CMK (cell line): ENCODE results near the gene RAVER2.
"Not testable (repeated sequence)": the region's sequence is repeated elsewhere in the genome, so short reads cannot be mapped to it uniquely, and the experiment has no call there.

Experiments used
- DNase-seq: peaks from one replicate; pipeline ENCODE4 v3.0.0-alpha.2; 2010; ENCODE audit warnings: low read depth

The RAVER2 gene, protein sequence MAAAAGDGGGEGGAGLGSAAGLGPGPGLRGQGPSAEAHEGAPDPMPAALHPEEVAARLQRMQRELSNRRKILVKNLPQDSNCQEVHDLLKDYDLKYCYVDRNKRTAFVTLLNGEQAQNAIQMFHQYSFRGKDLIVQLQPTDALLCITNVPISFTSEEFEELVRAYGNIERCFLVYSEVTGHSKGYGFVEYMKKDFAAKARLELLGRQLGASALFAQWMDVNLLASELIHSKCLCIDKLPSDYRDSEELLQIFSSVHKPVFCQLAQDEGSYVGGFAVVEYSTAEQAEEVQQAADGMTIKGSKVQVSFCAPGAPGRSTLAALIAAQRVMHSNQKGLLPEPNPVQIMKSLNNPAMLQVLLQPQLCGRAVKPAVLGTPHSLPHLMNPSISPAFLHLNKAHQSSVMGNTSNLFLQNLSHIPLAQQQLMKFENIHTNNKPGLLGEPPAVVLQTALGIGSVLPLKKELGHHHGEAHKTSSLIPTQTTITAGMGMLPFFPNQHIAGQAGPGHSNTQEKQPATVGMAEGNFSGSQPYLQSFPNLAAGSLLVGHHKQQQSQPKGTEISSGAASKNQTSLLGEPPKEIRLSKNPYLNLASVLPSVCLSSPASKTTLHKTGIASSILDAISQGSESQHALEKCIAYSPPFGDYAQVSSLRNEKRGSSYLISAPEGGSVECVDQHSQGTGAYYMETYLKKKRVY

DNA sequence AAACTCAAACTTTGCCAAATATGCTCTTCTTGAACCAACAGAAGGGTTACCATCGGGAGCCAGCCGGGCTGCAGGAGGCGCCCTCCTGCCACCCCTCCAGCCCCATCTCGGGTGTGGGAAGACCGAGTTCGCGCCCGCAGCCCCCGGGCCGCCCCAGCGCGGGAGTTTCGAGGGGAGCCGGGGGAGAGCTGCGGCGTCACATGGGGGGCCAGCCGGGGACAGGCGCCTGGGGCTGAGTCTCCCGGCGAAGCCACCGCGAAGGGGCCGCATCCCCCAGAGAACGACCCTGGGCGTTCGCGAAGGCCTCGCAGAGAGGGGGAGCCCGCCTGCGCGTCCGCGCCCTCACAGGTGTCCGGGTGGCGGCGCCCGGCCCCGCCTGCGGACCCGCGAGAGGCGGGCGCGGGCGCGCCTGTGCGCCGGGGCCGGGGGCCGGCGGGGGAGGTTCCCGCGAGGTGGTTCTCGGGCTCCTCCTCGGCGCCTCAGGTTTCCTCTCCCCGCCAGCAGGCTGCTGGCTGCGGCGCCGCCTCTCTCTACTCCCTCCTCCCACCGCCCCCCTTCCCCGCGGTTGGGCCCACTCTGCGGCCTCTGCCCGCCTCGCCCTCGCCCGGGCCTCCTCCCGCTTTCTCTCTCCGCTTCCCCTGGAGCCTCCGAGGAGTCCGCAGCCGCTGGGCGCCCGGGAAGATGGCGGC lies at the start of gene RAVER2:
Gene RAVER2, plus strand, starts transcription at position 584 of the 689 bp plus-strand sequence. Its CDS starts 98 bp downstream, at position 682.
- DNase-seq, result no peak

DNA sequence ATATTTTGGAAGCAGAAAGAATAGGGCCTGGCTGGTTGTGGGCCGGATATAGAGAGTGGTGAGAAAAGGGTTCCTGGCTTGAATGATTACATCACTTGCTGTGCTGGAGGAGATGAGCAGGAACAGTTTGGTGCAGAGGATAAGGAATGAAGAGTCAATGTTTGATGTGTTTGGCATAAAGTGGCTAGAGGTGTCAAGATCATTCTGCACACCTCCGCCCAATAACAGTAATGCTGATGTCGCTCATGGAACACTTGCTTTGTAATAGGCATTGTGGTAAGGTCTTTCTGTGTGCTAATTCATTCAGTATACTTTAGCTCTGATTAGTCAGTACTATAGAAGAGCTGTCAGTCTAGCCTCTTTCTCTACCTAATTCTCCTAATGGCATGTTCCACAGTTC lies 48.0 kb upstream of the RAVER2 start:
- DNase-seq, result no peak

DNA sequence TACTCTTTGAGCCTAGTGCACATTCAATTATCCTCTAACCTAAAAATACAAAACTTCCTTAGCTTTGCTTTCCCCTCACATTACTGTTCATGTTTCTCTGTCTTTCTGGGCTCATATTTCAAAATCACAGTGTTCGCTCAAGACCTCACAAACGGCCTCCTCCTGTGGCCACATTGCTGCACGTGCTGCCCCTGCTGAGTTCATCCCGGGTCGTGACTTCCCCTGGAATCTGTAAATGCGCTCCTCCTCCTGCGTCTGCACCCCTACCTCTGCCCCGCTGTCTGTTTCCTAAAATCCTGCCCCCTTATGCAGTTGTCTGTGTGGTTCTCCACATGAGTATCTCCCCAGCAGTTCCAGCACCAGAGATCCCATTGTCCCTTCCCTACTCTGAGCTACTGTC lies 45.5 kb upstream of the RAVER2 start:
- no peak for DNase-seq

DNA sequence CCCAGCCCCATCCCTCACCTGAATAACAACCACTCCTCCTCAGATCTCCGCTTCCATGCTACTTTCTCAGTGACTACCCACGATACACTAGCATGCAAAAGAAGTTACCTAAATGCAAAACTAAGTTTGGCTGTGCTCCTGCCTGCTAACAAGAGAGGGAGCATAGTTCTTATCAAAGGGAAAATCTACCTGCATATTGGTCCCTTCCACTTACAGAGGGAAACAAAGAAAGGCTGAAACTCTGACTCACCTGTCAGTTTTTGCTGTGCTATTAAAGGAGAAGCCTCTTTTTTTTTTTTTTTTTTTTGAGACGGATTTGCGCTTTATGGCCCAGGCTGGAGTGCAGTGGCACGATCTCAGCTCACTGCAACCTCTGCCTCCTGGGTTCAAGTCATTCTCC lies 43.8 kb upstream of the RAVER2 start:
- DNase-seq, result no peak

DNA sequence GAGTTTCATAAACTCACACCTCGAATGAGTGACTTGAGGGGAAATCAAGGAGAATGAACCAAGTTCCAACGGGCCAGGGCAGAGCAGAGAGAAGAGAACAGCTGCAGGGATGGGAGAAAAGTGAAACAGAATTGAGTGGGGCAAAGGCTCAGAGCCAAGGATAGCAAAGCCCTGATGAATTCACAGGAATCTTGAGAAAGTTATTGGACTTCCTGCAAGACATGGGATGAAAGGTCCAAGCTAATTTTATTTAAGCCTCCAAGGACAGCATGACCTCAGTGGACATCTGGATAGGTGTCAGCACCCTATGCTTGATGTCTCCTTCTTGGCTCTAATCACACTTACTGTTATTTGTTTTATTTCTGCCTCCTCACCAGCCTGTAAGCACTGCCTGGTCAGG lies 43.0 kb upstream of the RAVER2 start:
- no peak for DNase-seq

DNA sequence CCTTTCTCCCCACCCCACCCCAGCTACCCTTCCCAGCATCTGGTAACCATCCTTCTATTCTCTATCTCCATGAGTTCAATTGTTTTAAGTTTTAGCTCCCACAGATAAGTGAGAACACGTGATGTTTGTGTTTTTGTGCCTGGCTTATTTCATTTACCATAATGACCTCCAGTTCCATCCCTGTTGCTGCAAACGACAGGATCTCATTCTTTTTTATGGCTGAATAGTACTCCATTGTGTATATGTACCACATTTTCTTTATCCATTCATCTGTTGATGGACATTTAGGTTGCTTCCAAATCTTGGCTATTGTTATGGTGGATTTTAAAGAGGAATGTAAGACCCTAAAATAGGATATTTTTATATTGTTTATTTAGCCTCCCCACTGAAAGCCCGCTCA lies 42.2 kb upstream of the RAVER2 start:
- DNase-seq, result not testable (repeated sequence)

DNA sequence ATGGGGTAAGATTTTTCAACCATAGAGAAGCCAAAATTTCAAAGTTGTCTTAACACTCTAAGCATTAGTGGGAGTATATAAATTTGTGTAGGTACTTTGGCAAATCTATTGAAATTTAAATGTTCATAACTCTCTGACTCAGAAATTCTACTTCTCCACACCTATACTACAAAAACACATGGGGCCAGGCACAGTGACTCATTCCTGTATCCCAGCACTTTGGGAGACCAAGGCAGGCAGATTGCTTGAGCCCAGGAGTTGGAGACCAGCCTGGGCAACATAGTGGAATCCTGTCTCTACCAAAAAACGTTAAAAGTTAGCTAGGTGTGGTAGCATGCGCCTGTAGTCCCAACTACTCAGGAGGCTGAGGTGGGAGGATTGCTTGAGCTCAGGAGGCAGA lies 41.3 kb upstream of the RAVER2 start:
- no peak for DNase-seq

DNA sequence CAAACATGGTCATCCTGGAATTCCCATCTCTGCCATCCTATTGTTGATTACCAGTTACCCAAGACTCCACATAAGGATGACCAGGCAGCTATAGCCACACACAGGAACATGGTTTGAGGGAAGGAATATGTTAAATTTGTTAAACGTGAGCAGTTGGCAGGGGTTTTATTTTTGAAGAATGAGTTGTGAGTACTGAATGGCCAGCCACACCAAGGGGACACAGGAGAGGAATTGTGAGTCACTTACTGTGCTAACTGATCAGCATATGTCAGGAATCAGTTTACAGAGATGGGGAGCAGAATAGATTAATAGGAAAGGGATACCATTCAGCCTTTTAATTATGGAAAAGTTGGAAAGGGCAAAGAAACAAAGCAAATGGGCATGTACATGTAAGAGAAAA lies 39.3 kb upstream of the RAVER2 start:
- no peak for DNase-seq

DNA sequence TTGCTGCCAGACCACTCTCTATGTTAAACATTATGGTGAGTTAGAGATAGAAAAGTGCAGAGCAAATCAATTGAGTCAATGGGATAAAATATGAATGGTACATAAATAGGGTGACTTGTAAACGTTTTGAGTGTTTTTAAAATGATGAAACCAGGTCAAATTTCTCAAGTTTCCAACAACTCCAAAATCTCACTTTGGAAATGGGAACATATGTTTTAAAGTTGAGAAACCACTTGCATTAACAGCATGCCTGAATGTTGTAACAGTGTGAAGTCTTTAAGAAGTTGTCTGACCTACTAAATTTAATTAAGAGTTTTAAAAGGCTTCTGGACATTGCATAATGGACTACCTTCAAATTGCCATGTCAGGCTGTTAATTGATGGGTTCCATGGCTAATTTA lies 33.6 kb upstream of the RAVER2 start:
- DNase-seq, result no peak

DNA sequence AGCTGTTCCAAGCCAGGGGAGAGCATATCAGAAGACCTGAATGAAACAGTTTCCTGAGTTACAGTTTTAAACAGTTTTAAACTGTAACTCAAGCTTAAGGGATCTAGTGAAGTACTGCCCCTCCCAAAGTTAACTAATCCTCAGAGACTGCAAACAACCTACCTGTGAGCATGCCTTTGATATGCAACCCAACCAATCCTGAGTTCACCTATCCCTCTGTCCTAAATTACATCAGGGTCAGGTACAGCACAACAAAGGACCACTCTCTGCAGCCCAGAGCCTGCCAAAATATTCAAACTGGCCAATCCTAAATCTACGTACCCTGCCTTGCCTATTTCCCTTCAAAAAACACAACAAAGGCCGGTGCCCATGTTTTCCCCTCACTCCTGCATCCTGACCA lies 32.8 kb upstream of the RAVER2 start:
- no peak for DNase-seq

DNA sequence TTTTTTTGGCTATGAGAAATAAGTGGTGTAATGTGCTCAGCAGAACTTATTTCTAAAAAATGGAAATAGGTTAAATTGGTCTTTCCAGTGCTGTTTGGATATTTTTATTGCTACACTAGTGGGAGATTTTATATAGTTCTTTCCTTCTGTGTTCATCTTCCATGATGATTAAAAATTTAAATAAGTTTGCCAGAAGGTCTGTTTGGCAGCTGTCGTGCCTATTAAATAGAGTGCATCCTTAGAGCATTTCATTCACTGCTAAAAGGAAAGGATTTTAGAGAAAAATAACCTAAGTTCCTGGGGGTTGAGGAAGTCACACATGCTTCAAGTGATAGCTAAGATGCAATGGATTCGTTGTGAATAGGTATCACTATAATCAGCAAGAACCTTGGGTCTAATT lies 29.7 kb upstream of the RAVER2 start:
- no peak for DNase-seq

DNA sequence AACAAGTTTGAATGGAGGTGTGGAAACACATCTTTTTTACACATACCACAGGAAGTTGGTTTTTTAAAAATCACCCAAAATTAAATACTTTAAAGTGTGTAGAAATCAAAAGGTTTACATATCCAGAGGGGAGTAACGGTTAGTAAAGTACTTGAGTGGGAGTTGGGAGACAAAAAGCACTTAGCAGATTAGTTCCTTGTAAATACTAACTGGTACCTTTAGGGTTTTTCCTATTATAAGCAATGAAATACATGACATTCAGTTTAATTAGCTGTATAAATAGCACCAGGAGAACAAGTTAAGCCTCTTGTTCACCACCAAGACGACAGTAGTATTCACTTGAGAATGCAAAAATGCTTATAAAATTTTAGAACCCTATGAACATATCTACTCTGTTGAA lies 23.7 kb upstream of the RAVER2 start:
- no peak for DNase-seq

DNA sequence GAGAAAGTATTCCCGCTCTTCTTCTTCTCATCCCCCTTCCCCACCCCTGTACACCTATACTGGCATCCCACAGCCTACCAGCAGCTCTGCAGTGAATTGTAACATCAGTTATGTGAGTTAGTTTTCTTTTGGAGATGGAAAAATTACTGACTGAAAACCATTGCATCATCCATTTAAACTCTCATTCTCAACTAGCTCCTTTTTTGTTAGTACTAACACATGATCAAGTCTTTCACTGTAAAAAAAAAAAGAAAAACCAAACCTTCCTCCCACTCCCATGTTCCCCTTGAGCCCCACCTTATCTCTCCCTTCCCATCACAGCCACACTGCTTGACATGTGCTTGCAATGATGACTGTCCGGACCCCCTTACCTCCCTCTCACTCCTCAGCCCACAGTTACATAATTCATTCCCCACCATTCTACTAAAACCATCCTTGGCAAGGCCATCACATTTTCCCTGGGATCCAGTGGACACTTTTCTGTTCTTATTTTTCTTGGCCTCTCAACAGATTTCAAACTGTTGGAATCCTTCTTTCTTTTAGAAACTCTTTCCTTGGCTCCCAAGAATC lies 23.2 kb upstream of the RAVER2 start:
- no peak for DNase-seq

DNA sequence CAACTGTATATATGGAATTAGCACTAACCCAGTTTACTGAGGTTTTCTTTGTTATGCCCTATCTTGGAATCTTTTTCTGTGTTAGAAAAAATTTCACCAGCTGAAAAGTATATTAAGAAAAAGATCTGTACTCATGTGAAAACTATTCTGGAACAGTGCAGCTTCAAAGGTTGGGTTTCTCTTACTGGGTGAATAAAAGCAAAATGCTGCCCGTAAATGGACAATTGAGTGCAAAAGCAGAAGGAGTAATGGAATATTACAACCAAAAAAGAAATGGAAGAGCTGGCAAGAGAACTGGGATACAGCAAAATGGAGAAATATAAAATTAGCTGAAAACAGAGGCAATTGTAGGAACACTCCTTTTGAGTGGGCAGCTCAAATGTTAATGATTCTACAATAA lies 17.0 kb upstream of the RAVER2 start:
- DNase-seq, result no peak

DNA sequence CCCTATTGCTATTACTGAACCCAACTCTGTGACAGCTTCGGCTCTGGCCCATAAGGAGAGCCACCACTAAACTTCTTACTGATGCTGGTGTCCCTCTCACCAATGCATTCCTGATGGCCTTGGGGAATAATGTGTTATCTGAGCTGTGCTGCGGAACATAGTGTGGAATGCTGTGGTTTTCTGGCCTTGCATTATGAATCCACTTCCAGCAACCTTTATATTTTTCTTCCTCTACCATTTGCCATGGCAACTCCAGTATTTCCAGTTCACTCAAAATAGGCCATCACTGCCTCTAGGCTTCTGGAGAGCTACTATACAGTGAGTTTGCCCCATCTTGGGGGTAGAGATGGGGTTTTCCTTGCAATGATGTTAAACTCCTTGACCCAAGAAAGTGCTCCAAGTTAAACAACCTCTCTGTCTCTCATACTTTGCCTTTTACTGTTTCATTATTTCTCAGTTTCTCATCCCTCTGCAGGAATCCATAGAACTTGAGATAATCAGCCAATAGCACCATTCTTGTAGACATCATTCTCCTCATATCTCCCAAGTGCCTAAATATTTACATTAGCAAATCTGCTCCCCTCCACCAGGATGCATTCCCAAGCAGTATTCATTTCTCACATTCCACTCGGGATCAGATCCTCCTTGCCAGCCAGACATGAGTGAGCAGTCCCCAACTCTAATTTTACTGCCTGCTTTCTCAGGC lies 11.1 kb upstream of the RAVER2 start:
- no peak for DNase-seq

DNA sequence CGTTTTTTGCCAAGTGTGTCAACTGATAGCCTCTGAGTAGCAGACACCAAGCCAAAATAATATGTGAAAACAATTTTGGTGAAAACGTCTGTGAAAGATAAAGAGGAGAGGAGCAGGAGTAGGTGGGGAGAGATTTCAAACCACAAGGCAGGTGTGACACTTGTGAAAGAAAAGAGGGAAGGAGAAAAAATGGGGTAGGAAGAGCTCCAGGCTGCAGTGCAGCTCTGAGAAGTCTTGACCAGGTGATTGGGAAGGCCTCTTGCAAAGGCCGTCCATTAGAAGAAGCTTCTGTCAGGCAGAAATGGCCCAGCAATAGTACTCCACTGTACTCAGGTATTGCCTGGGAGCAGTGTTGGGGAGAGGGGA lies 10.6 kb upstream of the RAVER2 start:
- no peak for DNase-seq

DNA sequence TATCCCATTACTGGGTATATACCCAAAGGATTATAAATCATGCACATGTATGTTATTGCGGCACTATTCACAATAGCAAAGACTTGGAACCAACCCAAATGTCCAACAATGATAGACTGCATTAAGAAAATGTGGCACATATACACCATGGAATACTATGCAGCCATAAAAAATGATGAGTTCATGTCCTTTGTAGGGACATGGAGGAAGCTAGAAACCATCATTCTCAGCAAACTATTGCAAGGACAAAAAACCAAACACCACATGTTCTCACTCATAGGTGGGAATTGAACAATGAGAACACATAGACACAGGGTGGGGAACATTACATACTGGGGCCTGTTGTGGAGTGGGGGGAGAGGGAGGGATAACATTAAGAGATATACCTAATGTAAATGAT lies 4.2 kb upstream of the RAVER2 start:
- not testable (repeated sequence) for DNase-seq

DNA sequence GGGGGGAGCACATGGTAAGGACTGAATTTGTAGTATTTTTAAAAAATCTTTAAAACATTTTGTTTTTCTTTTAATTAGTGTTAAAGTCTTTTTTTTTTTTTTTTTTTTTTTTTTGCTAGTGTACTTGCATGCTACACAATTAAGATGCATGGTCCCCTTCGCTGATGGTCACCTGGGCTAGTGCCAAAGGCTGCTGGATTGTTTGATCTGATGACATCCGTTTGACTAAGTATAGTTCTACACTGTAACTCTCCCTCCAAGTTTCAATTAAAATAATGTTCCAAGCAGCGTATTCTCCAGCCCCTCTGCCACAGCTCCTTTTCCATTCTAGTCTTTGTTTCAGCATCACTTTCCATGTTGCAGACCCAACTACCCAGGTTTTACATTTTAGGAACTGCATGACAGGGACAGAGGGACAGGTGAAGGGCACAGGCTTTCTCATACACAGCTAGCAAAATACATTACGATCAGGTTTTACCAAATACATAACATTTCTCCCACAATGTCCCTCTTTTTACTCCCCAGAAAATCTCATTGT lies 852 bp upstream of the RAVER2 start:
- no peak for DNase-seq

DNA sequence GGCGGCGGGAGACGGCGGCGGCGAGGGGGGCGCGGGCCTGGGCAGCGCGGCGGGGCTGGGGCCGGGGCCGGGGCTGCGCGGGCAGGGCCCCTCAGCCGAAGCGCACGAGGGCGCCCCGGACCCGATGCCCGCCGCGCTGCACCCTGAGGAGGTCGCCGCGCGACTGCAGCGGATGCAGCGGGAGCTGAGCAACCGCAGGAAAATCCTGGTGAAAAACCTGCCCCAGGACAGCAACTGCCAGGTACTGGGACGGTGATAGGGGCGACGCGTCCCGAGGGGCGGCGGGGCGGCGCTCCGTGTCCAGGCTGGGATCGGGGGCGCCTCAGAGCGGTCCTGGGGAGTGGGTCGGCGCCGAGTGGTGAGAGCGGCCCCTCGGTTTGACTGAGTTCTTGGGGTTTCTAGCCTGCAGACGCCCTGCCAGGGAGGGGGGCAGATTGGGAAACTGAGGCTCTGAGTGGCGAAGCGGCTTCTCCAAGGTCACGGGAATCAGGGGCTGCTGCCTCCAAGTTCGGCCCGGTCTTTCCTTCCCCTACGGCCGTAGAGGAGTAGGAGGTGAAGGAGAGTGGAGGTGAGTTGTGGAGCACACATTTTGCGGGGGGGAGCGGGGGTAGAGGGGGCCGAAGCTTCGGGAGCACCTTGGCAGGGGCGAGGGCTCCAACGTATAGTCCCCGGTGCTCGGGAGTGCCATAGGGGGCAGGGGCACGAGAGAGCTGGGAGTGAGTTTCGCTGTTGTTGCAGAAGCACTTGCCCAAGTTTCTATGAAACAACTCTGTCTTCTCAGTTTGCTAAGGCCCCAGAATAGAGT lies 508 bp downstream of the RAVER2 start:
- no peak for DNase-seq

DNA sequence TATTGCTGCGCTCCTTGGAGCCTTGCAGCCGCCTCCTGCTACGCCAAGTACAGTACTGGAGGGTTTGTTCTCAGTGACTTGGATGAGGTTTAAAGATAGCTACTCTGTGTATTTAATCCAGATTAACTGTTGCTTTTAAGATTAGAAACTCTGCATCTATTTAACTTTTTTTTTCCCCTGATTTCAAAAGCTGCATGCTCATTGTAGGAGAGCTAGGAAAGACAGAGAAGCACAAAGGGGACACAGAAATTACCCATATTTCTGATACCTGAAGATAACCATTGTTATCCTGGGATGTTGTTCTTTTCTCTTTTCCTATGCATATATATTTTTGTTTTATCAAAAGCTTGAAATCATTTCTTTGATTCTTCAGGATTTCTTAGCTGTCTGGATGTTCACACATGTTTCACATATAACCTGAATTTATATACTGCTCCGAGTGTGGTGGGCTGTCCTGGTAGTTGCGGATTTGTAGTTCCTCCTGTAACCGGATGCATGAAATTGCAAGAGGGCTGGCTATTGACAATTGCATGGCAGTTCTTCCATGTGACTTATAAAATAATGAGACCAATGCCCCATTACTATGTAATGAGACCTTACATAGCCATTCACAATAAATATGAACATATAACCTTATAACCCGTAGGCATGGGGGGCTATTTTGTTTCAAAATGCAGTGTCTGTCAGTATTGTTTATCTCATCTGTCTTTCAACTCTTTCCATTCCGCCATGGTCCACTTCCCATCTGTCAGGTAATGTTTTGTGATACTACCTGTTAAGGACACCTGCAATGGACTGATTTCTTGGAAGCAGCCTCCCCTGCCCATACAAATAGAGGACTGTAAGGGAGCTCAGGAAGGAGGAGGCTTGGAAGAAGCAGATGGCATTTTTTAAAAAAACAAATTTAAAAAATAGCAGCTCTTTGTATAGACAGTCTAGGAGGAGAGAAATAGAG lies 1.4 kb downstream of the RAVER2 start:
- DNase-seq, result no peak
